Right lobe of liver (tissue), 4 donors: Measurements from ENCODE around the gene PLBD1.

ENCODE experiments used
- CTCF ChIP-seq, 4 donors: fragments of 200-600 bp in 3 of 4; fragments of 450-650 bp in 1 of 4; IDR thresholded peaks; one replicate each; pipeline versions ENCODE4 v1.5.1 to v1.8.0; 2016 to 2022; ENCODE audit warnings: antibody characterized with exemption in 4 of 4, mild to moderate bottlenecking in 2 of 4
- POLR2A ChIP-seq: fragments of 450-650 bp; IDR thresholded peaks from one replicate; pipeline ENCODE4 v1.6.1; 2017; ENCODE audit warnings: antibody characterized with exemption, mild to moderate bottlenecking
- donor health status: DM: no; HTN: no; CAD: no.
- donor health status: DM: no; HTN: no; CAD: no.
- donor health status: DM: no; HTN: yes; CAD: no.

DNA sequence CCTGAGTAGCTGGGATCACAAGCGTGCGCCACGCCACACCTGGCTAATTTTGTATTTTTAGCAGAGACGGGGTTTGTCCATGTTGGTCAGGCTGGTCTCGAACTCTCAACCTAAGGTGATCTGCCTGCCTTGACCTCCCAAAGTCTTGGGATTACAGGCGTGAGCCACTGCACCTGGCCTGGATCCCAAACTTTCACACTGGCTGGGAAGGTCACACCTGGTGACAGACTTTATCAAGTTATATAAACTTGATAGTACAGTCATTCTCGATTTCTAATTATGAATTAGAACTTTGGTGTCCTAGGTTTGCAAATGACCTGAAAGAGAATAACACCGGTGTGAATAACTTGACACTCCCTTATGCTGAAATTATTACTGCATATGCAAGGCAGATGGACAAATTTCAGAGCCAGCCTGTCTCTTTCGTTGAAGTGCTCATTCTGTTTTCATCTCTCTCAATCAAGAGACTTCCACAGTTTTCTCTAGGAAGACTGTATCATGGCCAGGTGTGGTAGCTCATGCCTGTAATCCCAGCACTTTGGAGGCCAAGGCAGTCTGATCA is 5.9 kb downstream of the PLBD1 start:
- TF ChIP-seq CTCF (IDR thresholded peaks at IDR 0.05) = no peak
- TF ChIP-seq POLR2A = no peak
